Suprapubic skin (tissue), 4 donors: Measurements from ENCODE around the gene DPEP2.

ENCODE experiments used
- EP300 ChIP-seq: sonication (generic); formaldehyde crosslinking; IDR thresholded peaks from one replicate; pipeline ENCODE4 v1.6.1; 2017; ENCODE audit warnings: antibody characterized with exemption
- POLR2A ChIP-seq, 2 donors: fragments of 450-650 bp; IDR thresholded peaks; one replicate each; pipeline ENCODE4 v1.6.1; 2017; ENCODE audit warnings: antibody characterized with exemption in 2 of 2, mild to moderate bottlenecking in 2 of 2, moderate library complexity in 2 of 2
- POLR2AphosphoS5 ChIP-seq, 3 donors: sonication (generic); formaldehyde crosslinking; IDR thresholded peaks; one replicate each; pipeline ENCODE4 v1.6.1; 2017; ENCODE audit warnings: antibody characterized with exemption in 3 of 3
- TF ChIP-seq, protein P1 (sequence below), 2 donors: fragments of 200-600 bp in 1 of 2; fragments of 450-650 bp in 1 of 2; sonication (generic) in 1 of 2; IDR thresholded peaks; one replicate each; pipeline ENCODE4 v1.5.1; 2016 to 2019; ENCODE audit warnings: antibody characterized with exemption in 2 of 2, mild to moderate bottlenecking in 1 of 2, moderate library complexity in 1 of 2

DNA sequence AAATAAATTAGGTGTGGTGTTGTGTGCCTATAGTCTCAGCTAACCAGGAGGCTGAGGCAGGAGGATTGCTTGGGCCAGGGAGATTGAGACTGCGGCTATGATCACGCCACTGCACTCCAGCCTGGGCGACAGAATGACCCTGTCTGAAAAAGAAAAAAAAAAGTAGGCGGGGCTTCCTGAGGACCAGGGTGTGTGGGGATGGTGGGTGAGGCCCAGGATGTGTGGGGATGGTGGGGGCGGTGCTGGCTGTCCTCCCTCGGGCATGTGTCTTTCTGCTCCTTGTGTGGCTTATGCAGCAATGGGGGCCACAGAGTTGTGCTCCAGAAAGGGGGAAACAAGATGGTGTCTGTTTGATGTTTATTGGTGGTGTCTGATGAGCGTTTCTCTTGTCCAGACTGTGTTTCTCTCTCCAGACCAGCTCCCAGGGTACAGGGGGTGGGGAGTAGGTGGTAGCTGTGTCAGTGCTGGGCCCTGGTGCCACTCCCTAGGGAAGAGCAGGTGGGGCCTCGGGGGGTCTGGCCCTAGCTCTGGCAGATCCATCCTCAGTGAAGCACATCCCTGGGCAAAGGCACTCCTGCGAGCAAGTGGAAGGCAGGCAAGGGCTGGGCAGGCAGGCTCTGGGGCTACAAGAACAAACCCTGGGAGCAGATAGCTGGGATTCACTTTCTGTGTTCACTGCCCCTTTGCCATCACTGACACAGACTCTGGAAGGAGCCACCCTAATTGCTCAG lies 57.6 kb downstream of the DPEP2 start:
- TF ChIP-seq POLR2A (IDR thresholded peaks at IDR 0.05) (no peak), POLR2AphosphoS5 (IDR thresholded peaks at IDR 0.05) (no peak), EP300 (no peak)
- TF ChIP-seq, protein P1, sequence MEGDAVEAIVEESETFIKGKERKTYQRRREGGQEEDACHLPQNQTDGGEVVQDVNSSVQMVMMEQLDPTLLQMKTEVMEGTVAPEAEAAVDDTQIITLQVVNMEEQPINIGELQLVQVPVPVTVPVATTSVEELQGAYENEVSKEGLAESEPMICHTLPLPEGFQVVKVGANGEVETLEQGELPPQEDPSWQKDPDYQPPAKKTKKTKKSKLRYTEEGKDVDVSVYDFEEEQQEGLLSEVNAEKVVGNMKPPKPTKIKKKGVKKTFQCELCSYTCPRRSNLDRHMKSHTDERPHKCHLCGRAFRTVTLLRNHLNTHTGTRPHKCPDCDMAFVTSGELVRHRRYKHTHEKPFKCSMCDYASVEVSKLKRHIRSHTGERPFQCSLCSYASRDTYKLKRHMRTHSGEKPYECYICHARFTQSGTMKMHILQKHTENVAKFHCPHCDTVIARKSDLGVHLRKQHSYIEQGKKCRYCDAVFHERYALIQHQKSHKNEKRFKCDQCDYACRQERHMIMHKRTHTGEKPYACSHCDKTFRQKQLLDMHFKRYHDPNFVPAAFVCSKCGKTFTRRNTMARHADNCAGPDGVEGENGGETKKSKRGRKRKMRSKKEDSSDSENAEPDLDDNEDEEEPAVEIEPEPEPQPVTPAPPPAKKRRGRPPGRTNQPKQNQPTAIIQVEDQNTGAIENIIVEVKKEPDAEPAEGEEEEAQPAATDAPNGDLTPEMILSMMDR (IDR thresholded peaks at IDR 0.05) = no peak
